Osteoblast (primary cell): ENCODE measurements around the gene CCNY. TPM values are rescaled to one million over a fixed set of nuclear protein-coding genes. Genes with fewer than 3 reads are reported as not detected.

Experiments used
- DNase-seq: peaks from one replicate; pipeline ENCODE4 v3.0.0; 2011; ENCODE audit warnings: low spot score, mixed read lengths; ENCODE audit not compliant: insufficient read length; ENCODE audit errors: missing footprints
- H2AFZ ChIP-seq: 2 replicates; pipeline ENCODE4 v1.6.0; 2011; ENCODE audit warnings: mild to moderate bottlenecking, low read length
- H3K27ac ChIP-seq: 2 replicates; pipeline ENCODE4 v1.5.1; 2011; ENCODE audit warnings: mild to moderate bottlenecking, low read depth, low read length, moderate library complexity
- H3K27me3 ChIP-seq: 2 replicates; pipeline ENCODE4 v1.6.0; 2012; ENCODE audit warnings: mild to moderate bottlenecking, control low read depth, inconsistent platforms, low read length, moderate library complexity; ENCODE audit not compliant: insufficient read depth
- H3K36me3 ChIP-seq: 2 replicates; pipeline ENCODE4 v1.5.1; 2011; ENCODE audit warnings: mild to moderate bottlenecking, low read length, control low read depth, moderate library complexity; ENCODE audit not compliant: insufficient read depth
- H3K4me1 ChIP-seq: 2 replicates; pipeline ENCODE4 v1.5.1; 2011; ENCODE audit warnings: mild to moderate bottlenecking, low read length, control low read depth, moderate library complexity; ENCODE audit not compliant: insufficient read depth
- H3K4me2 ChIP-seq: 2 replicates; pipeline ENCODE4 v1.6.0; 2011; ENCODE audit warnings: mild to moderate bottlenecking, low read length; ENCODE audit not compliant: insufficient read depth
- H3K4me3 ChIP-seq: fragments of 200-600 bp; sonication (generic); 3 replicates; pipeline ENCODE4 v1.5.1; 2012; ENCODE audit warnings: mild to moderate bottlenecking, low read length, inconsistent platforms; ENCODE audit not compliant: insufficient read depth
- H3K79me2 ChIP-seq: 2 replicates; pipeline ENCODE4 v1.6.0; 2012; ENCODE audit warnings: mild to moderate bottlenecking, low read length, control low read depth, inconsistent platforms; ENCODE audit not compliant: insufficient read depth
- H3K9me3 ChIP-seq: 2 replicates; pipeline ENCODE4 v1.5.1; 2011; ENCODE audit warnings: low read depth, low read length, control low read depth
- H4K20me1 ChIP-seq: 2 replicates; pipeline ENCODE4 v1.6.0; 2012; ENCODE audit warnings: mild to moderate bottlenecking, low read length, control low read depth; ENCODE audit not compliant: insufficient read depth
- CTCF ChIP-seq: IDR thresholded peaks from 2 replicates; pipeline ENCODE4 v1.5.1; 2011; ENCODE audit warnings: mild to moderate bottlenecking, low read depth, low read length, moderate library complexity; ENCODE audit errors: extremely low read depth
- total RNA-seq: library from RNA; depleted of rRNA; stranded (reverse); fragments of >200 nt; gene quantifications from 2 replicates; pipeline ENCODE4 v1.2.3, GENCODE V29; 2012

The CCNY gene
- total RNA-seq, 1 donor, result 53.2 TPM

- Histone ChIP-seq H3K4me1 (no peaks in the 10 kb centered on the region), H3K27ac (no peak overlapping the region), H3K79me2 (peaks cover 61% of the 10 kb centered on the region), H4K20me1 (peaks cover 17% of the 10 kb centered on the region), H3K36me3 (no peaks in the 10 kb centered on the region), H3K4me3 (no peak overlapping the region), H3K27me3 (no peaks in the 10 kb centered on the region), H3K4me2 (no peak overlapping the region), H3K9me3 (no peaks in the 10 kb centered on the region), H2AFZ (no peak overlapping the region)
- no peak for TF ChIP-seq CTCF
- DNase-seq, result no peak
Measured at GRCh38 chr10:35507519-35508109, 171.3 kb downstream of the CCNY start.

GRCh38 chr10:35508647-35509046, 172.3 kb downstream of the CCNY start:
- H3K36me3 ChIP-seq, result no peaks in the 10 kb centered on the region
- peaks cover 59% of the 10 kb centered on the region for H3K79me2 ChIP-seq
- TF ChIP-seq CTCF, result no peak
- H3K4me3 ChIP-seq, result no peak overlapping the region
- H2AFZ ChIP-seq, result no peak overlapping the region
- peaks cover 12% of the 10 kb centered on the region for H4K20me1 ChIP-seq
- H3K4me1 ChIP-seq, result no peaks in the 10 kb centered on the region
- H3K27me3 ChIP-seq, result no peaks in the 10 kb centered on the region
- H3K4me2 ChIP-seq, result no peak overlapping the region
- DNase-seq, result no peak
- no peaks in the 10 kb centered on the region for H3K9me3 ChIP-seq
- no peak overlapping the region for H3K27ac ChIP-seq

DNA sequence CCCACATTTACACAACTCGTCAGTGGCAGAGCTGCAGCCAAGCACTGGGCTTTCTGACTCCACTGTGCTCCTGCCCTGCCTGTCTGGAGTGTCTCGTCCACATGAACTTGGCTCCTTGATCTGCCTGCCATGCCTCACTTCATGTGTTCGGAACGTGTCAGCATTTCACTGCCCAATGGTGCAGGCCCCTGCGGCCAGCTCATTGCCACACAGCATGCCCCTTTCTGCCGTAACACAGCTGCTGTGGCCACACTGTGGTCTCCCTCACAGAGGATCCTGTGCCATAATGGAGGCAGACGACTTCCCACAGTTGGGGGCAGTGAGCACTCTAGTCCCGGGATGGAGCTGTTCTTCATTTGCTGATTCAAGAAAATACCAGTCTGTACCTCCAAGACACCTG, 174.6 kb downstream of the CCNY start:
- Histone ChIP-seq H3K4me1 (no peaks in the 10 kb centered on the region), H4K20me1 (peaks cover 12% of the 10 kb centered on the region), H3K27ac (no peak overlapping the region), H3K4me2 (no peak overlapping the region), H3K4me3 (no peak overlapping the region), H3K27me3 (no peaks in the 10 kb centered on the region), H3K79me2 (peaks cover 60% of the 10 kb centered on the region), H2AFZ (no peak overlapping the region), H3K9me3 (no peaks in the 10 kb centered on the region), H3K36me3 (no peaks in the 10 kb centered on the region)
- TF ChIP-seq CTCF, result no peak
- DNase-seq, result no peak

DNA sequence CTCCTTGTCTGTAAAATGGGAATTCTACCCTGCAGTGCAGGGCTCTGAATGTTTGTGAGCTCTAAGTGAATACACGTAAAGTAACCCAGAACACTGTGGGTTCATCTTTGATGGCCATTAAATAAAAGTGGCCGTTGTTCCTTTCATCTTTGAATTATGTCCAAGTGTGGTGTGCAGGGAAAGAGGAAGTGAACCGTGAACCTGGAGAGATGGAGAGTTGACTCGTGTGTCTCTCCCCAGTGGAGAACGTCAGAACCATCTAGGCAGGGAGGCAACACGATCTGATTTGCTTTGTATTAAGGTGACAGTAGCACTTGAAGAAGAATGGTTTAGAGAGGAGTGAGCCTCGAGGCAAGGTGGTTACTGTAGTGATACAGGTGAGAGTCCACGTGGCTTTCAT, 175.3 kb downstream of the CCNY start:
- no peak overlapping the region for H3K27ac ChIP-seq
- H2AFZ ChIP-seq, result no peak overlapping the region
- no peaks in the 10 kb centered on the region for H3K27me3 ChIP-seq
- peaks cover 12% of the 10 kb centered on the region for H4K20me1 ChIP-seq
- no peak for TF ChIP-seq CTCF
- no peaks in the 10 kb centered on the region for H3K36me3 ChIP-seq
- H3K4me1 ChIP-seq, result peaks cover 3% of the 10 kb centered on the region
- no peak overlapping the region for H3K4me3 ChIP-seq
- DNase-seq, result no peak
- H3K79me2 ChIP-seq, result peaks cover 60% of the 10 kb centered on the region
- H3K9me3 ChIP-seq, result no peaks in the 10 kb centered on the region
- H3K4me2 ChIP-seq, result no peak overlapping the region
